Endodermal cell (in vitro differentiated cells): ENCODE data around the gene SLC22A14. TPM values are rescaled to one million over a fixed set of nuclear protein-coding genes. Genes with fewer than 3 reads are reported as not detected.
"Not testable (repeated sequence)": the region's sequence is repeated elsewhere in the genome, so short reads cannot be mapped to it uniquely, and the experiment has no call there.

Experiments used
- DNase-seq: peaks from one replicate; pipeline ENCODE4 v3.0.0-alpha.2; 2017
- H3K27ac ChIP-seq: 2 replicates; pipeline ENCODE4 v1.5.1; 2013; ENCODE audit warnings: mild to moderate bottlenecking, low read depth, low read length, moderate library complexity
- H3K27me3 ChIP-seq: 2 replicates; pipeline ENCODE4 v1.6.1; 2013; ENCODE audit warnings: mild to moderate bottlenecking, low read length, moderate library complexity; ENCODE audit not compliant: insufficient read depth, control insufficient read depth, poor library complexity, severe bottlenecking
- H3K36me3 ChIP-seq: 2 replicates; pipeline ENCODE4 v1.7.0; 2013; ENCODE audit warnings: mild to moderate bottlenecking, low read length, moderate library complexity; ENCODE audit not compliant: control insufficient read depth, insufficient read depth
- H3K4me1 ChIP-seq: one replicate; pipeline ENCODE4 v1.7.0; 2013; ENCODE audit warnings: low read length; ENCODE audit not compliant: control insufficient read depth, insufficient read depth
- H3K4me3 ChIP-seq: 2 replicates; pipeline ENCODE4 v1.5.1; 2013; ENCODE audit warnings: mild to moderate bottlenecking, low read length, moderate library complexity
- H3K9ac ChIP-seq: 2 replicates; pipeline ENCODE4 v1.6.1; 2013; ENCODE audit warnings: mild to moderate bottlenecking, low read length, moderate library complexity; ENCODE audit not compliant: poor library complexity, severe bottlenecking; ENCODE audit errors: extremely low read depth
- H3K9me3 ChIP-seq: 2 replicates; pipeline ENCODE4 v1.6.1; 2013; ENCODE audit warnings: mild to moderate bottlenecking, low read length, moderate library complexity; ENCODE audit not compliant: control insufficient read depth
- H3K27ac Mint-ChIP-seq: 2 replicates; pipeline ENCODE4 v1.8.0; 2020; ENCODE audit warnings: mixed read lengths
- H3K27me3 Mint-ChIP-seq: 2 replicates; pipeline ENCODE4 v1.8.0; 2021; ENCODE audit warnings: mild to moderate bottlenecking, mixed read lengths; ENCODE audit not compliant: insufficient read depth
- H3K36me3 Mint-ChIP-seq: 2 replicates; pipeline ENCODE4 v1.8.0; 2020; ENCODE audit warnings: low read depth, mixed read lengths
- H3K4me1 Mint-ChIP-seq: 2 replicates; pipeline ENCODE4 v1.8.0; 2020; ENCODE audit warnings: mixed read lengths
- H3K4me3 Mint-ChIP-seq: 2 replicates; pipeline ENCODE4 v1.8.0; 2020; ENCODE audit warnings: mild to moderate bottlenecking, moderate library complexity, mixed read lengths
- H3K9me3 Mint-ChIP-seq: 2 replicates; pipeline ENCODE4 v1.8.0; 2020; ENCODE audit warnings: mild to moderate bottlenecking, mixed read lengths
- CTCF ChIP-seq: fragments of 200-600 bp; sonication (generic); conservative IDR thresholded peaks from 2 replicates; pipeline ENCODE4 v1.5.0; 2021; ENCODE audit warnings: antibody characterized with exemption, mild to moderate bottlenecking
- WGBS, 2 experiments: methylation state at CpG; one replicate each; pipeline versions ENCODE4 v1.1.5 to v1.1.7; 2013; ENCODE audit warnings: missing lambda C conversion rate in 2 of 2, mixed read lengths in 1 of 2; ENCODE audit not compliant: insufficient coverage in 1 of 2, insufficient read length in 1 of 2; 5-methylcytosine and 5-hydroxymethylcytosine counted together
- total RNA-seq, 2 donors: library from RNA; stranded (reverse); fragmentation: NEBNext Ultra II Directional in 1 of 2; extraction: Animal tissue kit (Norgen Biotek cat#: 25700) in 1 of 2; gene quantifications; 2 replicates in 1 of 2; 3 replicates in 1 of 2; pipeline ENCODE4 v1.2.1, GENCODE V29; 2021

The SLC22A14 gene
- total RNA-seq, 2 donors from 2014 or later = 0.20 TPM; not detected in 1

- WGBS, 2 experiments = 83 to 91% methylated on average over 4 to 8 of the region's 8 CpGs
- no peak for TF ChIP-seq CTCF
- DNase-seq = no peak
- no peak overlapping the region for H3K4me3 ChIP-seq
- Mint-ChIP-seq H3K9me3 (peaks cover 4% of the 10 kb centered on the region), H3K27ac (no peak overlapping the region), H3K27me3 (peaks cover 6% of the 10 kb centered on the region), H3K36me3 (no peaks in the 10 kb centered on the region), H3K4me3 (no peak overlapping the region), H3K4me1 (peaks cover 2% of the 10 kb centered on the region)
- H3K4me1 ChIP-seq = peaks cover 4% of the 10 kb centered on the region
- H3K27ac ChIP-seq = no peak overlapping the region
- H3K36me3 ChIP-seq = no peaks in the 10 kb centered on the region
- no peaks in the 10 kb centered on the region for H3K27me3 ChIP-seq
- no peak overlapping the region for H3K9ac ChIP-seq
- H3K9me3 ChIP-seq = no peaks in the 10 kb centered on the region
Measured at GRCh38 chr3:38318766-38319671, 36.9 kb downstream of the SLC22A14 start.

GRCh38 chr3:38320638-38321037, 38.5 kb downstream of the SLC22A14 start:
- H3K4me3 Mint-ChIP-seq, H3K4me1 ChIP-seq, H3K27me3 Mint-ChIP-seq, H3K4me3 ChIP-seq, DNase-seq, H3K36me3 ChIP-seq, H3K27ac ChIP-seq, H3K9ac ChIP-seq, H3K27me3 ChIP-seq, H3K36me3 Mint-ChIP-seq, H3K4me1 Mint-ChIP-seq, H3K9me3 Mint-ChIP-seq, H3K9me3 ChIP-seq, H3K27ac Mint-ChIP-seq: not testable (repeated sequence)
- WGBS, 2 experiments = 96 to 100% methylated on average over 1 to 4 of the region's 4 CpGs

GRCh38 chr3:38323060-38323459, 41.0 kb downstream of the SLC22A14 start:
- H3K4me1 Mint-ChIP-seq = no peaks in the 10 kb centered on the region

More at GRCh38 chr3:38323060-38323459, 41.0 kb downstream of the SLC22A14 start:
- Mint-ChIP-seq H3K27ac (no peak overlapping the region), H3K27me3 (peaks cover 10% of the 10 kb centered on the region), H3K36me3 (no peaks in the 10 kb centered on the region), H3K4me3 (no peak overlapping the region), H3K9me3 (peaks cover 12% of the 10 kb centered on the region)
- no peak for TF ChIP-seq CTCF
- H3K36me3 ChIP-seq = no peaks in the 10 kb centered on the region
- no peak for DNase-seq
- H3K27ac ChIP-seq = no peak overlapping the region
- no peaks in the 10 kb centered on the region for H3K4me1 ChIP-seq
- no peak overlapping the region for H3K4me3 ChIP-seq
- peaks cover 11% of the 10 kb centered on the region for H3K9me3 ChIP-seq
- WGBS, 2 experiments = 94% methylated on average over 1 of the region's 1 CpG; no CpG with 5 or more reads in 1 of the 2 experiments
- H3K9ac ChIP-seq = no peak overlapping the region
- H3K27me3 ChIP-seq = no peaks in the 10 kb centered on the region
